Stimulated activated CD8-positive, alpha-beta memory T cell treated with anti-CD3 and anti-CD28 coated beads, Interleukin-4, amount 100 ng/mL, for 1 hour (primary cell): ENCODE measurements around the gene MINDY2.
A peak's percentile ranks its signal among the peaks of the same experiment; 100 is the strongest.

Experiments
- DNase-seq, 2 donors: peaks; one replicate each; pipeline ENCODE4 v3.0.0-alpha.2; 2020; ENCODE audit warnings: low read depth in 2 of 2, low spot score in 1 of 2

The MINDY2 gene, protein sequence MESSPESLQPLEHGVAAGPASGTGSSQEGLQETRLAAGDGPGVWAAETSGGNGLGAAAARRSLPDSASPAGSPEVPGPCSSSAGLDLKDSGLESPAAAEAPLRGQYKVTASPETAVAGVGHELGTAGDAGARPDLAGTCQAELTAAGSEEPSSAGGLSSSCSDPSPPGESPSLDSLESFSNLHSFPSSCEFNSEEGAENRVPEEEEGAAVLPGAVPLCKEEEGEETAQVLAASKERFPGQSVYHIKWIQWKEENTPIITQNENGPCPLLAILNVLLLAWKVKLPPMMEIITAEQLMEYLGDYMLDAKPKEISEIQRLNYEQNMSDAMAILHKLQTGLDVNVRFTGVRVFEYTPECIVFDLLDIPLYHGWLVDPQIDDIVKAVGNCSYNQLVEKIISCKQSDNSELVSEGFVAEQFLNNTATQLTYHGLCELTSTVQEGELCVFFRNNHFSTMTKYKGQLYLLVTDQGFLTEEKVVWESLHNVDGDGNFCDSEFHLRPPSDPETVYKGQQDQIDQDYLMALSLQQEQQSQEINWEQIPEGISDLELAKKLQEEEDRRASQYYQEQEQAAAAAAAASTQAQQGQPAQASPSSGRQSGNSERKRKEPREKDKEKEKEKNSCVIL

DNA sequence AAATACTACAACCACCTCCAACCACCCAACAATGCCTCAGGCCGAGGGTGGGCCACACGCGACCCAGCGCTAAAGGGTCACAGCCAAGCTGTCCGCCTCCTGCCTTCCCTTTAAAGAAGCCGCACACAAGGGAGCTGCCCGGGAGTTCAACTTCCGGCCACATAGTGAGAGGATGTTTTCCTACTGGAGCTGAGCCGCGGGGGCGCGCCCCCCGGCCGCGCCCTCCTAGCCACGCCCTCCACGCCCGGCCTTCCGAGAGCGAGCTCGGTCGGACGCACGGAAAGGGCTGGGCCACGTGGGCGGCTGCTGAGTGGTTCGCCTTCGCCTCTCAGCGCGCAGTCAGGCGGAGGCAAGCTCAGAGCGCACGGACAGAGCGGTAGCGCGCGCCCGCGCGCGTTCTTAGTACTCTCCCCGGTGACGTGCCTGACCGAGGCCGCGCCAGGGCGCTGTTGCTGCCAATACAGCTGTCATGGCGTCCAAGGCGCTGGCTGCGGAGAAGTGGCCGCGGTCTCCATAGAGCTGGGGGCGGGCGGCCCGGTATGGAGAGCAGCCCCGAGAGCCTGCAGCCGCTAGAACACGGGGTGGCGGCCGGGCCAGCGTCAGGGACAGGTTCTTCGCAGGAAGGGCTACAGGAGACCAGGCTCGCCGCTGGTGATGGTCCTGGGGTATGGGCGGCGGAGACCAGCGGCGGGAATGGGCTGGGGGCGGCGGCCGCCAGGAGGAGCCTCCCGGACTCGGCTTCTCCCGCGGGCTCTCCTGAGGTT, at the start of gene MINDY2:
Gene MINDY2, plus strand, starts transcription at position 446 of the 764 bp plus-strand sequence. Its CDS starts 94 bp downstream, at position 540.
- DNase-seq, result peak; percentile 80 to 86

GRCh38 chr15:58724466-58724865, 46.6 kb upstream of the MINDY2 start:
- DNase-seq, result no peak

- no peak for DNase-seq
Observed at GRCh38 chr15:58726867-58727266, 44.2 kb upstream of the MINDY2 start.

GRCh38 chr15:58731756-58732535, 39.2 kb upstream of the MINDY2 start:
- DNase-seq, result no peak

- no peak for DNase-seq
Observed at GRCh38 chr15:58732625-58733363, 38.3 kb upstream of the MINDY2 start.

DNA sequence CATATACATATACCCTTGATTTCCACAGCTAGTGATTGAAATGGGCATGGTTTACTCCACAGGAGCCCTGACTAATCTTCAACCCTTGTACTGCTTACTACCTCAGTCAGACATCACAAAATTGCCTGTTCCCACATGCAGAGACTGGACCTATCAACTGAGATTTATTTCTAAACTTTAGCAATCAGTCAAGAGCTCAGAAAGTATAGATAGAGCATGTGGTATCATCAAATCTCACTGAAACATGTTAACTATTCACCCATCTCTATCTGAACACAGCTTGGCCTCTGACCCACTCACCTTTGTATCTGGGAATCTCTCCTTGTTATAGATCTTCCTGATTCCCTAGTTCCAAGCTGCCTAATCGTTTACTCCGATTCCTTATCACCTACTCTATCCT, 36.2 kb upstream of the MINDY2 start:
- no peak for DNase-seq

- no peak for DNase-seq
Observed at GRCh38 chr15:58736018-58736643, 35.0 kb upstream of the MINDY2 start.

DNA sequence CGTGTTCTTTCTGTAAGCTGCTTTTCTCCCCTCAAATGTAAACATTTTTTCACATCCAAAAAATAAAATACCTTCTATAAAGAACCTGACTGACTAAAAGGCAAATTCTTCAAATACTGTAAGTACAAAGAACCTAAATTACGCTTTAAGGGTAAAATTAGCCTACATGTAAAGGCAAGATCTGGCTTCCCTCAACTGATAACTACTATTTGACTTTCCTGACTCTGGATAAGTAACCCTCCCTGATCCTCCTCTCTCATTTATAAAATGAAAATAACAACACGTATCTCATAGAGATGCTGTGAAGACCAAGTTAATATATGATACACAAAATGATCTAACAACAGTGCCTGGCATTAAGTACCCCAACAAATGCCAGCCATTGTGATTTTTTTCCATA, 33.8 kb upstream of the MINDY2 start:
- no peak for DNase-seq

GRCh38 chr15:58738046-58738707, 32.9 kb upstream of the MINDY2 start:
- no peak for DNase-seq

GRCh38 chr15:58740436-58740835, 30.7 kb upstream of the MINDY2 start:
- no peak for DNase-seq

GRCh38 chr15:58741032-58741431, 30.1 kb upstream of the MINDY2 start:
- no peak for DNase-seq

GRCh38 chr15:58742022-58742813, 28.9 kb upstream of the MINDY2 start:
- no peak for DNase-seq

DNA sequence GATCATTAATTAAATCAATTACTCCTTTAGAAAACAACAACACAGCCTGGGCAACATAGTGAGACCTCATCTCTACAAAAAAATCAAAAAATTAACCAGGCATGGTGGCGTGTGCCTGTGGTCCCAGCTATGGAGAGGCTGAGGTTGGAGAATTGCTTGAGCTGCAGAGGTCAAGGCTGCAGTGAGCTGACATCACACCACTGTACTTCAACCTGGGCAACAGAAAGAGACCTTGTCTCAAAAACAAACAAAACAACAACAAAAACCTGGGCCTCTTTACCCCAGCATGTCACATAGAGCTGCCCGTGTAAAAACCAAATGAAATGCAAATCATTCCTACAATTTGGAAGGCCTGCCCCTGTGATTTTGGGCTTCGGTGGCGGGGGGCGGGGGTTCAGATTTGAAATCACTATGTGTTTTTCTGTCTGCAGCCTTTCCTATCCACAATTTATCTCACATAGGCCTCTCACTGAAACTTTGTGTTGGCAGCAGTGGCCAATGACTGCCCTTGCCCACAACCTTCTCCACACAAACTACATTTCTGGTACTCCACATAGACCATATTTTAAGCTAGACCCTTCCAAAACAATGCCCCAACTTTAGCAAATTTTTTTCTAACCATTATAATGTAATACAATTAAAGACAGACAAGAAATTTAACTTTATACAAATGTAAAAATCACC, 28.1 kb upstream of the MINDY2 start:
- no peak for DNase-seq

DNA sequence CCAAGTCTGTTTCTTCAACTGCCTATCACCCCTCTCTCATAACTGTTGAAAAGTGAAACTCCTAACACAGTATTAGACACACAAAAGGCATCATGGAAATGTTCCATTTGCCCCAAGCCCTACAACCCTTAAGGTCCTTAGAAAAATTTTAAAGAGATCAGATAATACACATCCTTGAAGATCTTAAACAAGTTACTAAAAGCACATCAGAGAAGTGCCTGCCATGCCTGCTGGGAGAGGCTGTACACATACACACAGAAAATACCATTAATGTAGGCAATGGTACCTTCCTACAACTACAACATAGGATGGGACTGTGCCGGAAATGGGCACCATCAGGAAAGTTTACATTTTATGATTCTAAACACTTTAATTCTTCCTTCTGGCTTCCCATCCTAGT, 24.9 kb upstream of the MINDY2 start:
- DNase-seq, result no peak

GRCh38 chr15:58748040-58748851, 22.9 kb upstream of the MINDY2 start:
- no peak for DNase-seq

DNA sequence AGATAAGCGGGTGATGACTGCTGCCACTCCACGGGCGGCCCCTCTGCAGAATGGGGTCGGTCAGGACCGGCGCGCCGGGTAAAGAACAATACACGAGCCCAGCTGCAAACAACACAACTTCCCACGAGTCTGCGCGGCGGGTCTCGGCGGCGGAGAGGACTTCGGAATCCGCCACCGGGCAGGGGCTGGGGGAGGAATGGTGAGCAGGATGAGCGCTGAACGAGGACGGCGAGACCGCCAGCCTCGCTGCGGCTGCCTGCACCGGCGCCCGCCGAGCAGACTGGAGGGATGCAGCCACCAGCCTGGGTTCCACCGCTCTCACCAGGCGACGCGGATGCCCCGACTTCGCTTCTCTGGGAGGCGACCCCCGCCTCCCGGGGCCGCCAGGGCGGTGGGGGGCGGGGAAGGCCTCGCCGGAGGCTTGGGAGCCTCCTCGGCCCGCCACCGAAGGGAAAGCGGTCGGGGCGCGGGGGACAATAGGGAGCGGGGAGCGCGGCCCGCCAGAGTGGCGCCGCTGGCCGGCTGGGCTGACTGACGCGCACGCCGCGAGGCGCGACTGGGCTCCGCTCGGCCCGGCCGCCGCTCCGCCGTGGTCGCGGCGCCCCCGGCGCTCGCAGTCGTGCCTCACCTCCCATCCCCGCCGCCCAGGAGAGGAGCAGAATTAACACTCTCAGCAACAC, 22.1 kb upstream of the MINDY2 start:
- DNase-seq, result no peak
